Measurements from ENCODE around the gene MESD. TPM values are rescaled to one million over a fixed set of nuclear protein-coding genes. Genes with fewer than 3 reads are reported as not detected.

Gene MESD
- total and polyA plus RNA-seq, 9 of the 15 experiments (the other 6 are each of a cell fraction or from before 2014, with no cell fraction given), result 11.3 to 39.7 (median 22.8) TPM

DNA sequence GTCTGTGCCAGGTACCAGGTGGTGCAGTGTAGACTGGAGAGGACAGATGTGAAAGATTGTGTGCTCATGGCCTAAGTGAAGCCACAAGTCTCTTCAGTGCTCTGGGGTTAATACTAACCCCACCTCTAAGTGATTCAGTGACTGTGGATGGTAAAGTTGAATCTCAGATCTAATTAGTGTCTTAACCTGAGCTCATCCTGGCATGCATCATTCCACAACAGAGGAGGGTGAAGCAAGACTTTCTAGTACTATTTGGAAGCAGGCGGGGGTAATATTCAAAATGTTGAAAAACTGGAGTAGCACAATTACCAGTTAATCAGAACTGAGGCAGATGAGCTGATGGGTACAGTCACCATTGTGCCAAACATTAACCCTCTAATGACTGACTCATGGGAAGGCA lies 2.8 kb upstream of the MESD start (continued):
- TF ChIP-seq, protein P1, sequence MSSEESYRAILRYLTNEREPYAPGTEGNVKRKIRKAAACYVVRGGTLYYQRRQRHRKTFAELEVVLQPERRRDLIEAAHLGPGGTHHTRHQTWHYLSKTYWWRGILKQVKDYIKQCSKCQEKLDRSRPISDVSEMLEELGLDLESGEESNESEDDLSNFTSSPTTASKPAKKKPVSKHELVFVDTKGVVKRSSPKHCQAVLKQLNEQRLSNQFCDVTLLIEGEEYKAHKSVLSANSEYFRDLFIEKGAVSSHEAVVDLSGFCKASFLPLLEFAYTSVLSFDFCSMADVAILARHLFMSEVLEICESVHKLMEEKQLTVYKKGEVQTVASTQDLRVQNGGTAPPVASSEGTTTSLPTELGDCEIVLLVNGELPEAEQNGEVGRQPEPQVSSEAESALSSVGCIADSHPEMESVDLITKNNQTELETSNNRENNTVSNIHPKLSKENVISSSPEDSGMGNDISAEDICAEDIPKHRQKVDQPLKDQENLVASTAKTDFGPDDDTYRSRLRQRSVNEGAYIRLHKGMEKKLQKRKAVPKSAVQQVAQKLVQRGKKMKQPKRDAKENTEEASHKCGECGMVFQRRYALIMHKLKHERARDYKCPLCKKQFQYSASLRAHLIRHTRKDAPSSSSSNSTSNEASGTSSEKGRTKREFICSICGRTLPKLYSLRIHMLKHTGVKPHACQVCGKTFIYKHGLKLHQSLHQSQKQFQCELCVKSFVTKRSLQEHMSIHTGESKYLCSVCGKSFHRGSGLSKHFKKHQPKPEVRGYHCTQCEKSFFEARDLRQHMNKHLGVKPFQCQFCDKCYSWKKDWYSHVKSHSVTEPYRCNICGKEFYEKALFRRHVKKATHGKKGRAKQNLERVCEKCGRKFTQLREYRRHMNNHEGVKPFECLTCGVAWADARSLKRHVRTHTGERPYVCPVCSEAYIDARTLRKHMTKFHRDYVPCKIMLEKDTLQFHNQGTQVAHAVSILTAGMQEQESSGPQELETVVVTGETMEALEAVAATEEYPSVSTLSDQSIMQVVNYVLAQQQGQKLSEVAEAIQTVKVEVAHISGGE (CRISPR knock-in tag; IDR thresholded peaks at IDR 0.05), result no peak
- TF ChIP-seq DIDO1 (tag; IDR thresholded peaks at IDR 0.05; ENCODE audit: low read depth) (no peak), NFE2 (IDR thresholded peaks at IDR 0.05; ENCODE audit: low read depth) (no peak)
- TF ChIP-seq, protein P2, sequence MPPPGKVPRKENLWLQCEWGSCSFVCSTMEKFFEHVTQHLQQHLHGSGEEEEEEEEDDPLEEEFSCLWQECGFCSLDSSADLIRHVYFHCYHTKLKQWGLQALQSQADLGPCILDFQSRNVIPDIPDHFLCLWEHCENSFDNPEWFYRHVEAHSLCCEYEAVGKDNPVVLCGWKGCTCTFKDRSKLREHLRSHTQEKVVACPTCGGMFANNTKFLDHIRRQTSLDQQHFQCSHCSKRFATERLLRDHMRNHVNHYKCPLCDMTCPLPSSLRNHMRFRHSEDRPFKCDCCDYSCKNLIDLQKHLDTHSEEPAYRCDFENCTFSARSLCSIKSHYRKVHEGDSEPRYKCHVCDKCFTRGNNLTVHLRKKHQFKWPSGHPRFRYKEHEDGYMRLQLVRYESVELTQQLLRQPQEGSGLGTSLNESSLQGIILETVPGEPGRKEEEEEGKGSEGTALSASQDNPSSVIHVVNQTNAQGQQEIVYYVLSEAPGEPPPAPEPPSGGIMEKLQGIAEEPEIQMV (tag; conservative IDR thresholded peaks at IDR 0.05; ENCODE audit: low read depth), result no peak

DNA sequence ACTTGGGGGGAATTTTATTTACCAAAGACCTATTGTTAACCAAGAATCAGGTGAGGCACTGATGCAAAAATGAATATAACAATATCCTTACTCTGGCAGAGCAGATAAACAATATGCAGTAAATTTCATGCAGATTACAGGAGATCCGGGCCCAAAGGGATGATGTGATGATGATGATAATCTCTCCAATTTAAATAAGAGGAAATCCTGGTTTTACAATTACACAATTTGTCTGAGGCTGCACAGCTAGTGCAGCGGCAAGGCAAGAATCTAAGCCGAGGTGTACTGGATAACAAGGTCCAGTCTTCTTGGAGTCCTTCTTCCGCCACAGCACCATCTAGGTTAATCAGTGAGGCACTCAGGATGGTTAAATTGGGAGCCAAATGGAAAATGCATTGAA lies 2.4 kb upstream of the MESD start:
- ATAC-seq, result no peak
- Histone ChIP-seq H2AFZ (ENCODE audit: low read depth, low read length) (peak overlapping the region; percentile 87), H3K9ac (ENCODE audit: insufficient read depth in 1 of 2, low read depth in 2 of 2, low read length in 2 of 2) (no peak overlapping the region), H3K79me2 (ENCODE audit: control insufficient read depth, insufficient read depth, low read length) (peaks cover 25% of the 10 kb centered on the region), H3K9me3 (replicated peaks; ENCODE audit: control insufficient read depth, insufficient read depth, low read depth, low read length) (no peaks in the 10 kb centered on the region), H3K27ac (ENCODE audit: extremely low read depth, low read depth, low read length) (no peak overlapping the region), H3K4me3 (no peak overlapping the region), H3K4me1 (replicated peaks in 1 of 2; ENCODE audit: control insufficient read depth in 2 of 2, insufficient read depth in 2 of 2, low read length in 2 of 2) (peaks cover 0 to 28% of the 10 kb centered on the region in 2 experiments; a peak in 4 of 5 replicates), H3K36me3 (ENCODE audit: control insufficient read depth, insufficient read depth, low read length) (peaks cover 7% of the 10 kb centered on the region; the same call in 1 of the 3 replicates), H3K9me1 (ENCODE audit: control insufficient read depth, insufficient read depth, low read length) (no peaks in the 10 kb centered on the region), H3K4me2 (ENCODE audit: insufficient read depth, low read length) (peak overlapping the region; percentile 74; the same call in 1 of the 2 replicates), H4K20me1 (replicated peaks; ENCODE audit: control insufficient read depth, insufficient read depth, low read length) (peaks cover 7% of the 10 kb centered on the region; the same call in 1 of the 2 replicates), H3K27me3 (ENCODE audit: control insufficient read depth in 2 of 2, insufficient read depth in 2 of 2, low read length in 2 of 2) (no peaks in the 10 kb centered on the region)
- in situ Hi-C loops (cut with MboI) (no loop called here), intact Hi-C loops (cut with micrococcal nuclease) (no loop called here)
- 66% methylated on average over 4 of the region's 4 CpGs for WGBS (ENCODE audit: insufficient coverage, low coverage, missing lambda C conversion rate)
- POLR2A ChIA-PET, result interaction anchor here (0.7 to 1.4 kb wide), 3 partner anchors 56 to 307 kb away, joined by 3 to 5 read pairs (median 3); no protein-coding TSS in a partner anchor
- no peak for TF ChIP-seq MIER1 (IDR thresholded peaks at IDR 0.05; ENCODE audit: low read depth)
- no peak for TF ChIP-seq POLR3G (IDR thresholded peaks at IDR 0.05; ENCODE audit: extremely low read depth, insufficient read length, insufficient replicate concordance)
- TF ChIP-seq EP400 (IDR thresholded peaks at IDR 0.05), result no peak
- TF ChIP-seq, protein P3, sequence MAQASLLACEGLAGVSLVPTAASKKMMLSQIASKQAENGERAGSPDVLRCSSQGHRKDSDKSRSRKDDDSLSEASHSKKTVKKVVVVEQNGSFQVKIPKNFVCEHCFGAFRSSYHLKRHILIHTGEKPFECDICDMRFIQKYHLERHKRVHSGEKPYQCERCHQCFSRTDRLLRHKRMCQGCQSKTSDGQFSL (CRISPR knock-in tag; IDR thresholded peaks at IDR 0.05), result no peak
- TF ChIP-seq, protein P3 (tag; IDR thresholded peaks at IDR 0.05), result no peak
- TF ChIP-seq BRD4 (IDR thresholded peaks at IDR 0.05), result no peak
- TF ChIP-seq FOS (IDR thresholded peaks at IDR 0.05; ENCODE audit: extremely low read depth, insufficient read length), result no peak
- no peak for TF ChIP-seq MYNN (IDR thresholded peaks at IDR 0.05)
- no peak for TF ChIP-seq MYNN (CRISPR knock-in tag; IDR thresholded peaks at IDR 0.05)
- TF ChIP-seq KAT8 (IDR thresholded peaks at IDR 0.05; ENCODE audit: low read depth), result no peak
- TF ChIP-seq SRF (CRISPR knock-in tag; IDR thresholded peaks at IDR 0.05), result no peak
- TF ChIP-seq NCOA6 (IDR thresholded peaks at IDR 0.05), result no peak
- TF ChIP-seq ZNF695 (CRISPR knock-in tag; IDR thresholded peaks at IDR 0.05), result no peak
- no TSS peak for BruUV-seq (replicated peaks)
- no peak for FAIRE-seq
- CTCF ChIA-PET (ENCODE audit: low intra/inter-chr PET ratio), result interaction anchor here (0.6 to 0.7 kb wide), 2 partner anchors 185 to 1652 kb away, joined by 3 read pairs; no protein-coding TSS in a partner anchor
- DNase-seq (ENCODE audit: extremely low read depth in 1 of 4, low spot score in 3 of 4), result no peak
